Liver (tissue), 9 donors: Measurements from ENCODE around the gene IQSEC3. TPM values are rescaled to one million over a fixed set of nuclear protein-coding genes. Genes with fewer than 3 reads are reported as not detected.
"Not testable (repeated sequence)": the region's sequence is repeated elsewhere in the genome, so short reads cannot be mapped to it uniquely, and the experiment has no call there.

Experiments
- DNase-seq: peaks from one replicate; pipeline ENCODE4 v3.0.0-alpha.2; 2017; ENCODE audit warnings: low spot score
- H3K27ac ChIP-seq, 2 donors: one replicate each; pipeline ENCODE4 v1.7.0; 2013; ENCODE audit warnings: inconsistent platforms in 2 of 2, low read length in 2 of 2, control low read depth in 1 of 2, low read depth in 1 of 2, mild to moderate bottlenecking in 1 of 2
- H3K27me3 ChIP-seq, 4 donors: one replicate each; pipeline versions ENCODE4 v1.6.1 to v1.7.0; 2013; ENCODE audit warnings: low read length in 3 of 4, inconsistent platforms in 1 of 4, mild to moderate bottlenecking in 1 of 4, moderate library complexity in 1 of 4; ENCODE audit not compliant: control insufficient read depth in 4 of 4, insufficient read depth in 4 of 4
- H3K36me3 ChIP-seq, 4 donors: one replicate each; pipeline versions ENCODE4 v1.6.1 to v1.7.0; 2013; ENCODE audit warnings: low read length in 3 of 4, mild to moderate bottlenecking in 3 of 4, low read depth in 1 of 4, moderate library complexity in 1 of 4; ENCODE audit not compliant: control insufficient read depth in 4 of 4, insufficient read depth in 3 of 4
- H3K4me1 ChIP-seq, 4 donors: one replicate each; pipeline versions ENCODE4 v1.6.1 to v1.7.0; 2013; ENCODE audit warnings: low read length in 3 of 4, mild to moderate bottlenecking in 3 of 4, moderate library complexity in 1 of 4; ENCODE audit not compliant: control insufficient read depth in 4 of 4, insufficient read depth in 4 of 4
- H3K4me3 ChIP-seq, 3 donors: one replicate each; pipeline versions ENCODE4 v1.6.1 to v1.7.0; 2013; ENCODE audit warnings: low read length in 3 of 3, control low read depth in 1 of 3, low read depth in 1 of 3, mild to moderate bottlenecking in 1 of 3
- H3K9ac ChIP-seq, 2 donors: one replicate each; pipeline ENCODE4 v1.7.0; 2013; ENCODE audit warnings: low read length in 2 of 2, mild to moderate bottlenecking in 2 of 2, moderate library complexity in 2 of 2, control low read depth in 1 of 2, low read depth in 1 of 2
- H3K9me3 ChIP-seq, 4 donors: one replicate each; pipeline versions ENCODE4 v1.6.1 to v1.7.0; 2013; ENCODE audit warnings: low read length in 3 of 4; ENCODE audit not compliant: control insufficient read depth in 4 of 4
- CTCF ChIP-seq: fragments of 150-350 bp; IDR thresholded peaks from 2 replicates; pipeline ENCODE4 v1.5.1; 2017; ENCODE audit warnings: improper control_type of control experiment, low read depth, low read length; ENCODE audit not compliant: missing input control
- MAX ChIP-seq: IDR thresholded peaks from 2 replicates; pipeline ENCODE4 v1.6.1; 2016; ENCODE audit warnings: antibody characterized with exemption
- YY1 ChIP-seq: IDR thresholded peaks from 2 replicates; pipeline ENCODE4 v1.6.1; 2016; ENCODE audit warnings: antibody characterized with exemption, mild to moderate bottlenecking
- ZBTB33 ChIP-seq: IDR thresholded peaks from 2 replicates; pipeline ENCODE4 v1.6.1; 2016; ENCODE audit warnings: antibody characterized with exemption
- WGBS: extraction: QIAGEN DNeasy Blood & Tissue Kit; methylation state at CpG from one replicate; pipeline ENCODE4 v1.1.7; 2013; 5-methylcytosine and 5-hydroxymethylcytosine counted together
- polyA plus RNA-seq, 2 donors: library from polyadenylated mRNA; stranded (reverse) in 1 of 2; unstranded in 1 of 2; fragments of 200-250 nt in 1 of 2; fragments of >200 nt in 1 of 2; fragmentation: Nextera tagmentation in 1 of 2; extraction: Ambion mirVana in 1 of 2; gene quantifications; one replicate each; pipeline versions ENCODE4 v1.2.1 to v1.2.3, GENCODE V29; 2013 to 2015
- total RNA-seq, 2 donors: library from RNA; depleted of rRNA; stranded (reverse); fragments of >200 nt; gene quantifications; one replicate each; pipeline ENCODE4 v1.2.3, GENCODE V29; 2014
- donor health status: healthy.
- donor health status: healthy.
- donor health status: healthy.
- donor health status: healthy.
- donor health status: healthy.

Gene IQSEC3
- total and polyA plus RNA-seq, 4 donors, result under 0.01 to 0.79 (median 0.48) TPM

GRCh38 chr12:22530-23201 is 43.9 kb upstream of the IQSEC3 start:
- Histone ChIP-seq H3K9ac (no peak overlapping the region), H3K27me3 (no peaks in the 10 kb centered on the region), H3K9me3 (no peaks in the 10 kb centered on the region), H3K27ac (no peak overlapping the region), H3K4me3 (no peak overlapping the region), H3K36me3 (peaks cover 4 to 27% (median 18%) of the 10 kb centered on the region in 4 donors), H3K4me1 (peaks cover 0 to 17% (median 4%) of the 10 kb centered on the region in 4 donors)
- no peak for DNase-seq
- TF ChIP-seq YY1 (no peak), CTCF (no peak), ZBTB33 (no peak), MAX (no peak)
- WGBS, result 85% methylated on average over 12 of the region's 12 CpGs

- no CpG with 5 or more reads among the region's 5 CpGs for WGBS
- not testable (repeated sequence) for H3K27me3 ChIP-seq, H3K9me3 ChIP-seq, H3K36me3 ChIP-seq, H3K4me1 ChIP-seq, H3K4me3 ChIP-seq, DNase-seq, H3K9ac ChIP-seq, H3K27ac ChIP-seq
Measured at GRCh38 chr12:27904-28303, 38.7 kb upstream of the IQSEC3 start.

- H3K4me1 ChIP-seq, DNase-seq: not testable (repeated sequence)
Measured at GRCh38 chr12:38775-39174, 27.8 kb upstream of the IQSEC3 start.

GRCh38 chr12:39555-40265 is 26.9 kb upstream of the IQSEC3 start:
- not testable (repeated sequence) for H3K36me3 ChIP-seq, H3K9me3 ChIP-seq, H3K9ac ChIP-seq, H3K27ac ChIP-seq, H3K4me1 ChIP-seq, DNase-seq, H3K27me3 ChIP-seq, H3K4me3 ChIP-seq
- 70% methylated on average over 6 of the region's 6 CpGs for WGBS

More at GRCh38 chr12:38775-39174, 27.8 kb upstream of the IQSEC3 start:
- H3K27me3 ChIP-seq, H3K36me3 ChIP-seq, H3K27ac ChIP-seq, H3K9ac ChIP-seq, H3K9me3 ChIP-seq, H3K4me3 ChIP-seq: not testable (repeated sequence)
- 75% methylated on average over 9 of the region's 9 CpGs for WGBS

- H3K9ac ChIP-seq, H3K4me3 ChIP-seq, H3K27ac ChIP-seq, H3K4me1 ChIP-seq, DNase-seq, H3K27me3 ChIP-seq, H3K9me3 ChIP-seq, H3K36me3 ChIP-seq: not testable (repeated sequence)
- WGBS, result 70% methylated on average over 8 of the region's 8 CpGs
Measured at GRCh38 chr12:44352-44751, 22.2 kb upstream of the IQSEC3 start.

GRCh38 chr12:45235-45990 is 21.2 kb upstream of the IQSEC3 start:
- H3K27me3 ChIP-seq, H3K9ac ChIP-seq, DNase-seq, H3K4me3 ChIP-seq, H3K27ac ChIP-seq, H3K9me3 ChIP-seq, H3K4me1 ChIP-seq, H3K36me3 ChIP-seq: not testable (repeated sequence)
- WGBS, result 73% methylated on average over 5 of the region's 6 CpGs
